ENCODE measurements around the gene GET4. TPM values are rescaled to one million over a fixed set of nuclear protein-coding genes. Genes with fewer than 3 reads are reported as not detected.

GET4 gene
- total RNA-seq, 3 donors from 2014 or later (not counting 1 experiment from before 2014, with no cell fraction given): 69.3 to 81.6 (median 73.2) TPM

- H3K4me1 Mint-ChIP-seq: peaks cover 0 to 14% of the 10 kb centered on the region in 2 donors
- no peaks in the 10 kb centered on the region for H3K27me3 Mint-ChIP-seq (ENCODE audit: low read depth in 2 of 2)
- H3K36me3 Mint-ChIP-seq: peaks cover 6% of the 10 kb centered on the region
- peak overlapping the region in 1 of 2 donors; percentile 16 for H3K27ac Mint-ChIP-seq
- no peaks in the 10 kb centered on the region for H3K9me3 Mint-ChIP-seq
- Histone ChIP-seq H3K36me3 (ENCODE audit: control insufficient read depth, insufficient read depth, low read length) (peaks cover 61% of the 10 kb centered on the region), H3K4me3 (ENCODE audit: low read length) (no peak overlapping the region), H3K27me3 (ENCODE audit: control insufficient read depth, insufficient read depth, low read length) (no peaks in the 10 kb centered on the region), H3K27ac (ENCODE audit: low read length) (no peak overlapping the region), H3K4me1 (ENCODE audit: control insufficient read depth, insufficient read depth, low read length) (peaks cover 6% of the 10 kb centered on the region), H3K9me3 (ENCODE audit: control insufficient read depth, insufficient read depth, low read length) (no peaks in the 10 kb centered on the region)
- DNase-seq (no peak), ATAC-seq (no peak)
- intact Hi-C loops (cut with micrococcal nuclease): no loop called here
- 90% methylated on average over 14 of the region's 14 CpGs for WGBS (ENCODE audit: insufficient coverage)
- TF ChIP-seq CTCF (IDR thresholded peaks at IDR 0.05): no peak
- H3K4me3 Mint-ChIP-seq: no peak overlapping the region
Observed at GRCh38 chr7:897086-897485, 20.7 kb downstream of the GET4 start.

DNA sequence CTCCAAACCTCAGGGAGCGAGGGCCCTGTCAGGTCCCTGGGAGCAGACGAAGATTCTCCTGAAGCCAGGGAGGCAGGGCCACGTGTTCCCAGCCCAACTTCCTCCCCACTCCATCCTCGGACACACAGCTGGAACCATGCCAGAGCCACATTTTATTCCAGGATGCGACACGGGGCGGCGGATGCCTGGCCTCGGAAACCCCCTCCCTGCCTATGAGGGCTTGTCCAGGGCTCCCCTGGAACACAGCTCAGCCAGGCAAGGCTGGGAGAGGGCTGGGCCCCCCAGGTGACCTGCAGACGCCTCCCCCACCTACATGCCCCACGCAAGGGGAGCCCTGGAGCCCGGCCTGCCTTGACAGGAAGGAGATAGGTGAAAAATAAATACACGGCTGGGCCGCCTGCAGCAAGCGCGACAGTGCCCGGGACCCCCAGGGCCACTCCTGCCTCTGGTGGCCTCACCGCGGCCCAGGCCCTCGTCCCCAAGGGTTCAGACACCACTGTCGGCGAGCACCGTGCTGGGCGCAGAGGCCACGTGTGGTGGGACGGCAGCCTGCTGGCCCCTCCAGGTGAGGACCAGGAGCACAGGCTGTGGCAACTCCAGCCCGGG lies 21.5 kb downstream of the GET4 start:
- Mint-ChIP-seq H3K4me3 (no peak overlapping the region), H3K27me3 (ENCODE audit: low read depth in 2 of 2) (no peaks in the 10 kb centered on the region), H3K9me3 (no peaks in the 10 kb centered on the region), H3K4me1 (peaks cover 0 to 12% of the 10 kb centered on the region in 2 donors), H3K36me3 (peaks cover 6% of the 10 kb centered on the region), H3K27ac (no peak overlapping the region)
- H3K27ac ChIP-seq (ENCODE audit: low read length): no peak overlapping the region
- no peak for TF ChIP-seq CTCF (IDR thresholded peaks at IDR 0.05)
- WGBS (ENCODE audit: insufficient coverage): 92% methylated on average over 26 of the region's 27 CpGs
- no peaks in the 10 kb centered on the region for H3K27me3 ChIP-seq (ENCODE audit: control insufficient read depth, insufficient read depth, low read length)
- H3K36me3 ChIP-seq (ENCODE audit: control insufficient read depth, insufficient read depth, low read length): peaks cover 56% of the 10 kb centered on the region
- ATAC-seq (no peak), DNase-seq (no peak)
- H3K9me3 ChIP-seq (ENCODE audit: control insufficient read depth, insufficient read depth, low read length): no peaks in the 10 kb centered on the region
- peaks cover 6% of the 10 kb centered on the region for H3K4me1 ChIP-seq (ENCODE audit: control insufficient read depth, insufficient read depth, low read length)
- intact Hi-C loops (cut with micrococcal nuclease): no loop called here
- no peak overlapping the region for H3K4me3 ChIP-seq (ENCODE audit: low read length)

- ATAC-seq (no peak), DNase-seq (no peak)
- WGBS (ENCODE audit: insufficient coverage): 93% methylated on average over 18 of the region's 18 CpGs
- Histone ChIP-seq H3K4me3 (ENCODE audit: low read length) (no peak overlapping the region), H3K27me3 (ENCODE audit: control insufficient read depth, insufficient read depth, low read length) (no peaks in the 10 kb centered on the region), H3K36me3 (ENCODE audit: control insufficient read depth, insufficient read depth, low read length) (peaks cover 54% of the 10 kb centered on the region), H3K27ac (ENCODE audit: low read length) (no peak overlapping the region), H3K4me1 (ENCODE audit: control insufficient read depth, insufficient read depth, low read length) (peaks cover 6% of the 10 kb centered on the region), H3K9me3 (ENCODE audit: control insufficient read depth, insufficient read depth, low read length) (no peaks in the 10 kb centered on the region)
- Mint-ChIP-seq H3K27ac (no peak overlapping the region), H3K9me3 (no peaks in the 10 kb centered on the region), H3K27me3 (ENCODE audit: low read depth in 2 of 2) (no peaks in the 10 kb centered on the region), H3K4me3 (no peak overlapping the region), H3K4me1 (peaks cover 0 to 9% of the 10 kb centered on the region in 2 donors), H3K36me3 (peaks cover 6% of the 10 kb centered on the region)
- TF ChIP-seq CTCF (IDR thresholded peaks at IDR 0.05): no peak
- intact Hi-C loops (cut with micrococcal nuclease): no loop called here
Observed at GRCh38 chr7:898460-898854, 22.1 kb downstream of the GET4 start.

Measured in natural killer cell (primary cell).